HG03196 (cell line): Measurements from ENCODE around the gene LRRC30.
"Not testable (repeated sequence)": the region's sequence is repeated elsewhere in the genome, so short reads cannot be mapped to it uniquely, and the experiment has no call there.

Experiments
- ATAC-seq: cut with Tn5 transposase; IDR thresholded peaks from one replicate; pipeline ENCODE4 v1.9.1; 2021; ENCODE audit not compliant: unreplicated experiment

Gene LRRC30

DNA sequence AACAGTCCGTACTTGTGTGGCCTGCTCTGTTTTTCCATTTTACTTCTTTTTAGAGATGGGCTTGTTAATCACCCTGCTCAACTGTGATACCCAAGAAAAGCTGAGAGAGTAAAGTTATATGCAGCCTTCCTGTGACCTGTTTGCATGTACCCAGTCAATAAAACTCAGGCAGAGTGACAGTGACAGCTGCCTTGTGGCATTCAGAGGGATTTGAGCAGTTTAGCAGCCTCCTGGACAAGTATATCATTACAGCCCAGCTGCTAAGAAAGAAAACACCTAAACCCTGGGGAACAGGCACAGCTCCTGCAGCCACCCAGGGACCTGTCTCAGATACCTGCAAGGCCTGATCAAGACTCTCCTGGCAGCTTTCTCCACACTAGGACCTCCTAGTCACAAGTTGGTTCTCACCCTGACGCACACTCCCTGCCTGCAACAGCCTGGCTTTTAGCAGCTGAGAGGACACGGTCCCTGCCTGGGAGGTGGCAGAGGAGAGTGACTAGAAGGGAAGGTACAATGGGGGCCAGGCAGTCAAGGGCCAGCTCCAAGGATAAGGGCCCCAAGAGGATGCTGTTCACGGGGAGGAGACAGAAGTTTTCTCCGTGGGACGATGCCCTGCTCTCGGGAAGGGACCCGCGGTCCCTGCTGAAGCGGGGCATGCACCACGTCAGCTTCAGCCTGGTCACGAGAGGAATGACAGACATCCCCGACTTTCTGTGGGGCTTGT lies at the start of gene LRRC30:
Gene LRRC30, plus strand, starts transcription at position 464 of the 724 bp plus-strand sequence. Its CDS starts 50 bp downstream, at position 514.
- no peak for ATAC-seq

DNA sequence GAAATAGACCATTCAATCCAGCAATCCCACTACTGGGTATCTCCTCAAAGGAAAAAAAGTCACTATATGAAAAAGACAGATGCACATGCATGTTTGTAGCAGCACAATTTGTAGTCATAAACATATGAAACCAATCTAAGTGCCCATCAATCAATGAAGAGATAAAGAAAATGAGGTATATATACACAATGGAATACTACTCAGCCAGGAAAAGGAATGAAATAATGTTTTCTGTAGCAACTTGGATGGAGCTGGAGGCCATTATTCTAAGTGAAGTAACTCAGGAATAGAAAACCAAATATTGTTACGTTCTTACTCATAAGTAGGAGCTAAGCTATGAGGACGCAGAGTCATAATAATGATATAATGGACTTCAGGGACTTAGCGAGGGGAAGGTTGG lies 45.2 kb upstream of the LRRC30 start:
- no peak for ATAC-seq

DNA sequence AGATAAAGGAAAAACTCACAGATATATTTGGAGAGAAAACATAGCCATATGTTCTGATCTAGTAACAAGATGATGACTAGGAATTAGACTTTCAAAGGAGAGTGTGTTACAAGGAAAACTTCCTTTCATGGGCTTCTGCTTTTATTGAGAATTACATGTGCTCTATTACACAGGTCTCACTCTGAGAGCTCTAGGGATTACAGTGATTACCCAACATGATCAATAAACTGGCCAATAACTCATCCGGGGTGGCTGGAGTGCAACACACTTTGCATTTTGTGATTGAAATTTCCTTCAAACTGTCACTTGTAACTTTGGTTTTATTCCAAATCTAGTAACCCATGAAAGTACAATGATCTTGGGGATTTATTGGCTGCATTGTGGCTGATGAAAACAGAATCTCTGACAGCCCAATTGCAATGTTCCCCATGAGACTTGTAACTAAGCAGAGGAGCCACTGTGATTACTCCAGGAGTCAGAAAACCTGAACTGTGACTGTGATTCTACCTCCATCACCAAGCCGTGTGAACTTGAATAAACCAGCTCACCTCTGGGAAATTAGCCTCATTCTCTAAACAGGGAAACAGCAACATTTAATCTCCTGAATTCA lies 40.2 kb upstream of the LRRC30 start:
- ATAC-seq: no peak

DNA sequence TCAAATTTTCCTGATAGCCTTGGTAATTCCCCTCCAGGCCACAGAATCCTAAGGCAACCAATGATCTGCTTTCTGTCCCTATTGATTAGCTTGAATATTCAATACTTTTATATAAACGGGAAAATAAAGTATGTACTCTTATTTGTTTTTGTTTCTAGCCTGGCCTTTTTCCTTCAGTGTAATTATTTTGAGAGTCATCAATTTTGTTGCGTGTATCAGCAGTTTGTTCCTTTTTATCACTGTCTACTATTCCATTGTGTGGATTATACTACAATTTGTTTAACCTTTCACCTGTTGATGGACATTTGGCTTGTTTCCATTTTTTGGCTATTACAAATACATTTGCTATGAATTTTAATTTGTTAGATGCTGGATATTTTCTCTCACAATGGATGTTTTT lies 39.2 kb upstream of the LRRC30 start:
- ATAC-seq: no peak

DNA sequence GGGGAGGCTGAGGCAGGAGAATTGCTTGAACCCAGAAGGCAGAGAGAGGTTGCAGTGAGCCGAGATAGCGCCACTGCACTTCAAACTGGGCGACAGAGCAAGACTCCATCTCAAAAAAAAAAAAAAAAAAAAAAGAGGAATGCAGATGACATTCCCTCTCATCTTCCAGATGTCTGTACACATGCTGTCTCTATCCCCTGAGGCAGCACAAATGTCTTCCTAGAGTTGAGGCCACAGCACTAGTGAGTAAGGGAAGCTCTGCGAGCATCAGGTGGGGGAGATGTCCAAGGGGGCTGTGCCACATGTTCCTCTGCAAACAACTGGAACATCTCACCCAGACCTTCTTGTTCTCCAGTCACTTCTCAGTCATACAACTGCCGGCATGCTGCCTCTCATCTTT lies 35.6 kb upstream of the LRRC30 start:
- no peak for ATAC-seq

DNA sequence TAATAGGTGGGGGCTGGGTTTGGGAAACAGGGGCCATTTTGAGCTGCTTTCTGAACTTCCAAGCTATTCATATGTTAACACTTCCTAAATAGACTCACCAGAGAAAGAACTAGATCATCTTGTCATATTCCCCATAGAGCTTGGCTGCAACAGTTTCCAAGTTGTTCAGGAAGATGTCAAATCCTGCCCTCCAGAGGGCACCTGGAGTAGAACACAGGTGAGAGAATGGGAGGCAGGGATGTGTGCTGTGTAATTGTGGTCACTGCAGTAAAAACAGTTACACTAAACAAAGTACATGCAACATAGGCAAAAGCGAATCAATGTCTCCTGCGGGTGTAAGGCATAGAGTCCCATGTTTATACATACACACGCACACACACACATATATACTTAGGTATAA lies 34.5 kb upstream of the LRRC30 start:
- no peak for ATAC-seq

DNA sequence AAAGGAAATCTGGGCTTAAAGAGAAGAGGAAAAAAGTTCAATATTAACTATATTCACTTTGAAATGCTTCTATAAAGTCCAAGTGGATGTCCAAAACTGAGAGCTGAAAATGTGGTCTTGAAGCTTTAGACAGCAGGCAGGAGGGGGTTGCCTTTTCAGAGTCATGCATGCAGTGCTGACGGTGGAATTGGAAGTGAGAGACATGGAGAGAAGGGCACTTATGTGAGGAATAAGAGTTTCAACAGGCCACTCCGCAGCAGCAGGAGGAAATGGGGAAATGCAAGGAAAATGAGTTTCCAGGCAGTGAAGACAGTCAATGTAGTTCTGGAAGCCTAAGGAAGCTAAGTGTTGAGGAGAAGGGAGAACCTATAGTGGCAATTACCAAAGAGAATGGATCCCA lies 33.0 kb upstream of the LRRC30 start:
- no peak for ATAC-seq

DNA sequence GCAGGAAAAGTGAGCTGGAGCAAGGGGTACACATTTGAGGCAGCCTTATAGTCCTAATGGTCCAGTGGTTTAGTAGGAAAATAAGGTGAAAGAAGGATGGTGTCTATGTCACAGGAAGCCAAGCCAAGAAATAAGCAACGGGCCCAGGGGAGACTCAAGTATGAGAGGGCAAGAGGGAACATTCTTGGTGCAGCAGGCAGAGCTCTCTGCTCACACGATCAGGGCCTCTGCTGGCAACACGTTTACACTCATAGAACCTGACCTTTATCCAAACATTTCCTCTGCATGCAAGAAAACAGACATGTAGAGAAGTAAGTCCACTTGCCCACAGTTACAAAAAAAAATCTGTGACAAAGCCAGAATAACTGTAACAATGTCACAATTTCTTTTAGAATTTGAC lies 32.6 kb upstream of the LRRC30 start:
- ATAC-seq: no peak

DNA sequence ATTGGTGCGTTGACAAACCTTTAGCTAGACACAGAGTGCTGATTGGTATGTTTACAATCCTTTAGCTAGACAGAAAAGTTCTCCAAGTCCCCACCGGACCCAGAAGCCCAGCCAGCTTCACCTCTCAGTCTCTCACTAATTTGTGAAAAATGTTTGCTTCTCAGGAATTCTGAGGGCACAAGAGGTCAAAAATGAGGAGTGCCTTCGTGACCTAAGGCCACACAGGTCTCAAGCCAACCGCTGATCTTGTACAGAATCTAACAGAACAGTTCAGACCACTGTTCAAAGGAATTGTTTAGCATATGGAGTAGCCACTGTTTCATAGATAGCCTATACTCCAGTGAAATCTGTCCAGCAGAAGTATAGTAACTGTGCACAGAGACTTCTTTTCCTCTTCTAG lies 29.8 kb upstream of the LRRC30 start:
- no peak for ATAC-seq

DNA sequence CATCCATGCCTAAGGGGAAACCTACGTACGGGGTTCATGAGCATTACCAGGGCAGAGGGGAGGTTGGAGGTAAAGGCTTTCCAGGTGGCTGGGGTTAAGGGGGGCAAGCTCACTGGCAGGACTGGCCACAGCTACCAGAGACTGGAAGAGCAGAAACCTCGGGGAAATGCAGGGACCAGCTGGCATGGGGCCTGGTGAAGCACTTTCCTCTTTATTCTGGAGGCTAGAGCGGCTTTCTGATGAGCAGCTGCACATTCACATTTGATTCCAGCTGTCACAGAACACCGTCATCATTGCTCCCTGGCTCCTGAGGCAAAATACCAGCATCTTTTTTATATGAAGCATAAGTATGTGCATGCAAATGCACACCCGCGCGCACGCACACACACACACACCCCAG lies 28.7 kb upstream of the LRRC30 start:
- ATAC-seq: no peak

DNA sequence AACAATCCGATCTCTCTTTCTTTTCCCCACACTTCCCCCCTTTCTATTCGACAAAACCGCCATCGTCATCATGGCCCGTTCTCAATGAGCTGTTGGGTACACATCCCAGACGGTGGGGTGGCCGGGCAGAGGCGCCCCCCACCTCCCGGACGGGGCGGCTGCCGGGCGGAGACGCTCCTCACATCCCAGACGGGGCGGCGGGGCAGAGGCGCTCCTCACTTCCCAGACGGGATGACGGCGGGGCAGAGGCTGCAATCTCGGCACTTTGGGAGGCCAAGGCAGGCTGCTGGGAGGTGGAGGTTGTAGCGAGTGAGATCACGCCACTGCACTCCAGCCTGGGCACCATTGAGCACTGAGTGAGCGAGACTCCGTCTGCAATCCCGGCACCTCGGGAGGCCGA lies 27.3 kb upstream of the LRRC30 start:
- not testable (repeated sequence) for ATAC-seq

DNA sequence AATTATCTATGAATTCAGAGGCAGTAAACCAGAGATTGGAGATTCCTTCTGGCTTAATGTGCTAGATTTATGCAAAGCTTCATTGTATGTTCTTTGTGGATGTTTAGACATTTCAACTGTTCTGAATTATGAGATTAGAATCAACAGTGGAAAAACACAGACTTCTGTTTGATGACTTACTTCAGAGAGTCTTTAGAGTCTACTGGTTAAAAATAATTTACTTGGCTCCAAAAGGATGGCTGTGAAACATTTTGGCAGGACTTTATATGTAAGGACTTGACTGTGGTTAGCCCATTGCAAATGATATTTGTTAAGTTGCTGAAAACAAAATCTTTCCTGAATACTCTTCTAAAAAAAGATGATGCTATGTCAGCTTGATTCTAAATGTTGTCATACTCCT lies 25.5 kb upstream of the LRRC30 start:
- ATAC-seq: no peak

DNA sequence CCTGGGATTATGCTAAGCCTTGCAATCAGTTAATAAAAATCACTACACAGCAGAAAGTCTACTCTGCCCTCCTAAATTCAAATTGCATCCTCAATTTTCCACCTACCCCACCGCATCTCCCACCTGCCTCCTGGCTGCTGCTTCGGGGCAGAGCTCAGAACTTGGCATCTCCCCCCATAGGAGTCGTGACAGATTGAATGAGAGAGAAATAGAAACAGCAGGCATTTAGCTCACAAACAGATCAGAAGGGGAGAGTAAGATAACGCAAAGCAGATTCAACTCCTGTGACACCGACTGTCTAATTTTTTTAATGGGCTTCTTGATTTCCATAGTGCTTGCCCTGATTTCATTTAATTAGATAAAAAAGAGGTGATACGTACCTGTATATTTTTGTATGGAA lies 24.7 kb upstream of the LRRC30 start:
- ATAC-seq: no peak

DNA sequence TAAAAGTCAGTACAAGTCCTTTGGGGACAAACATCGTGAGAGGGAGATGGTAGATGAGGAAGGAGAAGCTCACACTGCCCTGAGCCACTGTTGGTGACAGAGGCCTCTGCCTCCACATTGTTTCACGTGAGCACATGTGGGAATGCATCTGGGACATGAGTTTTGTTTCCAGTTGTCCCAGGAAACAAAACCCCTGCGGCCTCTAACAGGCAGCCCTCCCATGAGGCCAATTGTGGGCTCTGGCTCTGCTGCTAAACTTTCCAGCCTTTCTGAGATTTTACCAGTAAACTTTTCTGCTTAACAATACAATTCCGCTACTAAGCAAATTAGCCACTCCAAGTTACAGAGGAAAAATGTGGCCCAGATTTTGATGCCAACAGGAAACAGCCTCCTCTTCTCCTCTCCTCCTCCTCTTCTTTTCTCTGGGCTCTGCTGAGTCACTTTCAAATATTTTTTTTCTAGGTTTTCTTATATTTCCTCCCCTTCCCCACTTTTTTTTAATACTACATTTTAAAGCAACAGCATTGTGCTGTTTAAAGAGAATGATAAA lies 23.4 kb upstream of the LRRC30 start:
- ATAC-seq: no peak

DNA sequence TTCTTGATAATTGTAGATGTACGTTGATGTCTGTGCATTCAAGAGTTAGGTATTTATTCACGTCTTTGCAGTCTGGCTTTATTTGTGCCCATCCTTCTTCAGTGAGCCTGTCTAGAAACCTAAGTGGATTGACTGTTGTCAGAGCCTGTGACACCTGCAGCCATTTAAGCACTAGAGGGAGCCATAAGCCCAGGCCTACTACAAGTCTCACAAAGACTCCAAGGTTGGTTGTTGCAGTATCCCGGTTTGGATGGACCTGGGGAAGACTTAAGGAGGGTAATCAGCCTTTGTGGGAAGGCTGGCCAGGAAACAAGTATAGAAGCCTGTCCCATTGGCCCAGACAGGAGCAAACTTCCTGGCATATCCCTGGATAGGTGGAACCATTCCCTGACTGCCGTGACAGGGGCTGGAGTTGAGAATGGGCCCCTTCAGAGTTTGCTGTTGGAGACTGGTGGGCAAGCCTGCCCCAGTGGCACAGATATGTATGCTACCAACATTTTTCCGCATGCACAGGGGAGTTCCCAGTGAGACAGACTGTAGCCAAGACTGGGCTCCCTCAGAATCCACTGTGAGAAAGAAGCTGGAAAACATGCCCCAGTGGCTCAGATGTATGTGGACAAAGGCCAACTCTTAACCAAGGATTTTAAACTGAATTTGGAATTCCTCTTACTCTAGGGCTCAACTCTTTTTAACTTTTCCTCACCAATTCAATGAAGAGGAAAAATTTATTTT lies 9.3 kb upstream of the LRRC30 start:
- no peak for ATAC-seq

DNA sequence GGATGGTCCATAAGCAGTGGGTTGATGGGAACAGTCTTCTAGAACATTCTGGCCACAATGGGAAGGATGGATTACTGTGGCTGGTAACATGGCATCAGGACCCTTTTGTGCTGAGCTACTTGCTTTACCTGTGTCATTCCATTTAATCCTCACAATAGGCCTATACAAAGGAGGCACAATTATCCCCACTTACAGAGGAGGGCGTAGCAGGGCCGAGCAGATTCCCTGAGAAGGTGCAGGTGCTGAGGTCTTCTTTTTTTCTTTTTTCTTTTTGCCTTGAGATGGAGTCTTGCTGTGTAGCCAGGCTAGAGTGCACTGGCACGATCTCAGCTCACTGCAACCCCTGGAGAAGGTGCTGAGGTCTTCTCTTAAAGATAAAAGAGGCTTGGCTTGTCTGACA lies 6.7 kb upstream of the LRRC30 start:
- ATAC-seq: no peak

DNA sequence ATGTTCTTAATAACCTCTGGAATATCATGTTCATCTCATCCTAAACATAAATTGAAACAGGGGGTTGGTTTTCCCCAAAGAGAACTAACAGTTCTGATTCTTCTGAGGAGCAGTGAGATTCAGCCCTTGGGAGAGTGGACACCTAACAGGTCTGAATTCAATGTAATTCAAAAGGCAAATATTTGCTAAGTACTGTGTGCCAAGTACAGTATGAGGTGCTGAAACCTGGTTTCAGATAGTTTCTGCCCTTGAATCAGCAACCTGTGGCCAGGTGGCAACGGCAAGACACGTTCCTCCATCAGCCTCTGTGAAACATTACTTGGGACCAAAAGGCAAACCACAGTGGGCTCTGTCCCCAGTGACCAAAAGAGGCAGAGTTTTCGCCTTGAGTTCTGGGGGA lies 1.3 kb downstream of the LRRC30 start:
- no peak for ATAC-seq

DNA sequence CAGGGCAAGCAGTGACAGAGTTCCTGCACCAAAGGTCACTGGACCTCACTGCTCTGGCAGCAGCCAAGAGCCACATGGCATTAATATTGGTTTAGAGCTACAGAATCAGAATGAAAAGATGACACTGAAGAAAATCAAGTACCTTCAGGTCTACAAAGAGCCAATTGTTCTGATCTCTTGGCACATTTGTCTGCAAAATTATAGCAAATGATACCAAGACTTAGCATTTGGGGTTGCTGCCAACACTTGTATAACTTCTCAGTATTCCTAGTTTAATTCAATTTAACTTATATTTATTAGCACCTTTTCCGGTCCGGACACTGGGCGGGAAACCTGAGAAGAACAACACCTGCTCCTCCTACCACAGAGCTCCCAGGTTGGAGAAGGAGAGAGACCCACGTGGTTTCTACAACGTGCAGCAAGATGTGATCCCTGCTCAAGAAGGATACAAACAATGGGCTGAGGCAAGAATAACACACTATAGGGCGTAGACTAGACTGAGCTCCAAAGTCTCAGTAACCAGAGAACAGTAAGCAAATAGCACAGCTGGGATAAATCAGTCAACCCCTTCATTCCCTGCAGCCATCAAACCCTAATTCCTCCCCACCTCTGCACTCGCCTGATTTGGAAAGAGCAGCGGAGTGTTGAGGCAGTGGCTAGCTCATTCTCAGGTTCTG lies 2.4 kb downstream of the LRRC30 start:
- no peak for ATAC-seq

DNA sequence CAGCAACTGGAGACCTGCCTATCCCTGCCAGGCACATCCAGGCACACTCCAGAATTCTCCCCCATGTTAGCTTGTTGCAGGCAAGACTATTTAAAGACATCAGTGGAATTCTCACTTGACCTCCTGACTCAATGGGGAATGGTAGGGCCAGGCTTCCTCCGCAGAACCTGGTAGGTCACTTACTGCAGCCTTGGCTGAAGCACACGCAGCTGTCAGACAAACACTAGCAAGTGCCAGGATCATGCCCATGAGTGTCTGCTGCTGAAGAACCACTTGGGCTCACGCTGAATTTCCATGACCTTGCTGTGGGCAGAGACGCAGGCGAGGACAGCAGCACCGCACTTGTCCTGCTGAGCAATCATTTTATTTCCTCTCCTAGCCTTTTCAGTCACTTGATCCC lies 3.2 kb downstream of the LRRC30 start:
- no peak for ATAC-seq

DNA sequence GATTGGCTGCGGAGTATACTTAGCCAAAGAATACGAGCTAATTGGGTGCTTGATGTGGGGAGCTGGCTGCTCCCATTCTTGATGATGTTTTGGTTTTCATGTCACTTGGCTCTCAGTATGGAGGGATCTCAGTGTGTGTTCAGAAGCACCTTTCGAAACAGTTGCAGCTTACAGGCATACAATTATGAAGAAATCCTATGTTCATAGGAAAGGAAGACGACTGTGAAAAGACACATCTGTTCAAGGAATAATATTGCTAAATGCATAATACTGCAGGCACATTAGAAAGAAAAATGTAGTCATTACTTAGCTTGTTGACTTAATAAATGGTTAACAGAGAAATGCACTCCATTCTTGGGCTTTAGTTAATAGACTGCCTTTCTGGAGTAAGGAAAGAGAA lies 4.1 kb downstream of the LRRC30 start:
- ATAC-seq: no peak

DNA sequence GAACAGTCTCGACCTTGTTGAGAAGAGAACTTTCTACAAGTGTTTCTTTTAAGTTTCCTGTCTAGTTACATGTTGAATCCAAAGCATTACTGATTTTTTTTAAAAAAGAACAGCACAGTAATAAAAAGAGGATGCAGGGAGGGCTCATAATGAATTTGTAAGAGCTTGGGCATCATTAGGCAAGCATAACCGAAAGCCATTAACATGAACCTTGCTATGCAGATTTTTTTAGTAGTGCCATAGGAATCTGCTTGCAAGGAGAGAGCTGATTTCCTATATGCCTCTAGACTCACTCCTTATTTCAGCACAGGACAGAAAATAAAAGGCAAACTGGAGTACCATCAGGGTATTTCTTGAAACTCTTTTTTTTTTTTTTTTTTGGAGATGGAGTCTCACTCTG lies 5.2 kb downstream of the LRRC30 start:
- ATAC-seq: no peak
